ENCODE measurements around the gene PBXIP1.
A peak's percentile ranks its signal among the peaks of the same experiment; 100 is the strongest.

PBXIP1 gene

DNA sequence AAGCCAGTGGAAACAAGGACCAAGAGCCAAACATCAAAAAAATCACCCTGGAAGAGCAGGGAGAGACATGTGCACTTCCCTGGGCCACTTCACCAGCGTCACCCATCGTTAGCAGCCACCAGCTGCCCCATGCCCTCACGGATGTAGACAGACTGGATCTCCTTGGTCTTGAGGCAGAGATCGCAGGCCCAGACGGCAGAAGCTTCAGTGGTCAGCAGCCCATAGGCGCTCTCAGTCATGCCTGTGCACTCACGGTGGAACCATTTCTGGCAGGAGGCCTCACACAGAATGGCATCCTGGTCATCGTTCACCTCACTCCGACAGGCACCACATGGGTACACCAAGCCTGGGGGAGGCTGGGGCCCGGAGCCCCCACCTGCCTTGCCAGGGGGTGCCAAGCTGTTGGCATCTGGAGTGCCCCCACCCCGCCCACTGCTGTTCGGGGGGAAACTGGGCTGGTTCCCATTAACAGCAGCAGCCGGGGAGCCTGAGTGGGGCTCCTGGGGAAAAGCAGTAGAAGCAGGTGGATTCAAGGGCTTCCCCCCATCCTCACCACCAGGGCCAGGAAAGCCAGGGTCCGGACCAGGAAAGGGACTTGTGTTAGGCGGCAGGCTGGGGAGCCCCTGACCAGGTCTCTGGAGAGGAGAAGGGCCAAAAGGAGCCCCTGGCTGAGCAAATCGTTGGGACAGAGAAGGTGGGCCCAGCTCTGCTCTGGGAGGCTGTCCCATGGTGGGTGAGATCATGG is 3.0 kb upstream of the PBXIP1 start:
- H3K9ac ChIP-seq (ENCODE audit: low read depth, low read length): no peak overlapping the region
- peaks cover 27% of the 10 kb centered on the region for H3K36me3 ChIP-seq (ENCODE audit: insufficient read depth, low read depth, low read length)
- peaks cover 18% of the 10 kb centered on the region for H3K4me1 ChIP-seq (ENCODE audit: insufficient read depth, low read length)
- H3K4me3 ChIP-seq (ENCODE audit: low read length): no peak overlapping the region
- H3K27me3 ChIP-seq (ENCODE audit: insufficient read depth, low read length): no peaks in the 10 kb centered on the region
- no peak overlapping the region for H3K27ac ChIP-seq (ENCODE audit: low read length)
- H3K9me3 ChIP-seq (ENCODE audit: insufficient read depth, low read depth, low read length): no peaks in the 10 kb centered on the region

DNA sequence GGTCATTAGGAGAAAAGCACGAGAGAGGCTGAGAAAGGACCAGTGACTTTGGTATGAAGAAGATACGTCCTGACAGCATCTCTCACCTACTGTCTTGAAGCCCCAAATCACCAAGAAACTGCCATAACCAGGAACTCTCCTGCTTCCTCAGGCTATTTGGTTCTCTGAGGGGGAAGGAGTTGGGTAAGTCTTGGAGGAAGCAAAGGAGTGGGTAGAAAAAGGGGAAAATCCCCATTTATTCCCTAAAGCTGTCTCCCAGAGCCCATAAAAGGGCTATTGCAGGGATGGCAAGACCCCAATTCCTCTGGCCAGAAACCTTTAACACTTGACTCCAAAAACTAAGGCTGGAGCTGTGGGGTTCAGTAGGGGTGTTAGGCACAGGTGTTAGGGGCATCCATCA is 2.1 kb upstream of the PBXIP1 start:
- Histone ChIP-seq H3K27ac (ENCODE audit: low read length) (no peak overlapping the region), H3K36me3 (ENCODE audit: insufficient read depth, low read depth, low read length) (peaks cover 19% of the 10 kb centered on the region)

DNA sequence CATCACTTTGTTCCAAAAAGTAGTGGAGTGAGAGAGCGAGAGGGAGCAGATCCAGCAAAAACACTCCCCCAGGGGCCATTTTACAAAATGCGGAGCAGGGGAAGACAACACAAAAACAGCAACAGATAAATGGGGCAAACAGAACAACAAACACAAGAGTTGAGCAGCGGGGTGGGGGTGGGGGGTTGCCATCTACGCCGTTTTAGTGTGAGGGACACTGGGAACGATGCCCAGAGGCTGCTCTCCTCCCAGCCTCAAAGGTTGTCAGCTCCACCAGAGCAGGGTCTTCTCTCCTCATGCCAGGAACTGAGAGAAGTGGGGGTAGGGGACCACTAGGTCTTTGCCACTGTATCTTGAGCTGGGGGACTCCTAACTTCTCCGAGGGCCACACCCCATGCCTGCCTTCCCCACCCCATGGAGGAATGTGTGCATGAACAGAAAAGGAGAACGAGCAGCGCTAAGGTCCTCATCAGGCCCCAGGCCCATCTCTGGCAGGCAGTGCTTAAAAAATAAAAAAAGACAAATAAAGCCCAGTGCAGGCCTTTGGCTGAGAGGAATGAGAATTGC is 1.3 kb upstream of the PBXIP1 start:
- Histone ChIP-seq H3K4me3 (ENCODE audit: low read length) (peak overlapping the region; percentile 82), H3K36me3 (ENCODE audit: insufficient read depth, low read depth, low read length) (peaks cover 16% of the 10 kb centered on the region; the same call in 1 of the 2 replicates), H3K27me3 (ENCODE audit: insufficient read depth, low read length) (no peaks in the 10 kb centered on the region), H3K4me1 (ENCODE audit: insufficient read depth, low read length) (peaks cover 18% of the 10 kb centered on the region), H3K9ac (ENCODE audit: low read depth, low read length) (peak overlapping the region; percentile 82; the same call in 1 of the 2 replicates), H3K27ac (ENCODE audit: low read length) (peak overlapping the region; percentile 3), H3K9me3 (ENCODE audit: insufficient read depth, low read depth, low read length) (no peaks in the 10 kb centered on the region)

More for the DNA sequence above, 2.1 kb upstream of the PBXIP1 start:
- peaks cover 18% of the 10 kb centered on the region for H3K4me1 ChIP-seq (ENCODE audit: insufficient read depth, low read length)
- H3K27me3 ChIP-seq (ENCODE audit: insufficient read depth, low read length): no peaks in the 10 kb centered on the region
- no peak overlapping the region for H3K4me3 ChIP-seq (ENCODE audit: low read length)
- no peaks in the 10 kb centered on the region for H3K9me3 ChIP-seq (ENCODE audit: insufficient read depth, low read depth, low read length)
- H3K9ac ChIP-seq (ENCODE audit: low read depth, low read length): no peak overlapping the region

DNA sequence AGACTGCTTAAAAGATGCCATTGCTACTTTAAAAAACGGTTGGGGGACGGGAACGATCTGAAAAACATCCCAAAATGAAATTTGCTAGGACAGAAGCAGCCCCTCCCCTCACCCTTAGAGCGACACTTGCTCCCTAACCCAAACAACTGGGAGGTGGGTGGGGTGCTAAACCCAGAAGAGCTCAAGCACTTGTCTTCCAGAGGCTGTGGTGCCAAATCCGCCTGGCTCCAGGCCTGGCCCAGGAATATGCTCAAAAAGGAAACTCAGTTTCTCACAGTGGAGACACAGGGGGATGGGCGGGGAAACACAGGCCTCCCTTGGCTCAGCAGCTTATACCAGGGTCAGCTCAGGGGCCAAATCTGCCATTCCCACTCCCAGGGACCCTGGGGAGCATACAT is 644 bp upstream of the PBXIP1 start:
- Histone ChIP-seq H3K27ac (ENCODE audit: low read length) (peak overlapping the region; percentile 3), H3K27me3 (ENCODE audit: insufficient read depth, low read length) (no peaks in the 10 kb centered on the region), H3K9me3 (ENCODE audit: insufficient read depth, low read depth, low read length) (no peaks in the 10 kb centered on the region), H3K4me1 (ENCODE audit: insufficient read depth, low read length) (peaks cover 18% of the 10 kb centered on the region), H3K36me3 (ENCODE audit: insufficient read depth, low read depth, low read length) (peaks cover 16% of the 10 kb centered on the region; the same call in 1 of the 2 replicates), H3K9ac (ENCODE audit: low read depth, low read length) (peak overlapping the region; percentile 82; the same call in 1 of the 2 replicates), H3K4me3 (ENCODE audit: low read length) (peak overlapping the region; percentile 82)

DNA sequence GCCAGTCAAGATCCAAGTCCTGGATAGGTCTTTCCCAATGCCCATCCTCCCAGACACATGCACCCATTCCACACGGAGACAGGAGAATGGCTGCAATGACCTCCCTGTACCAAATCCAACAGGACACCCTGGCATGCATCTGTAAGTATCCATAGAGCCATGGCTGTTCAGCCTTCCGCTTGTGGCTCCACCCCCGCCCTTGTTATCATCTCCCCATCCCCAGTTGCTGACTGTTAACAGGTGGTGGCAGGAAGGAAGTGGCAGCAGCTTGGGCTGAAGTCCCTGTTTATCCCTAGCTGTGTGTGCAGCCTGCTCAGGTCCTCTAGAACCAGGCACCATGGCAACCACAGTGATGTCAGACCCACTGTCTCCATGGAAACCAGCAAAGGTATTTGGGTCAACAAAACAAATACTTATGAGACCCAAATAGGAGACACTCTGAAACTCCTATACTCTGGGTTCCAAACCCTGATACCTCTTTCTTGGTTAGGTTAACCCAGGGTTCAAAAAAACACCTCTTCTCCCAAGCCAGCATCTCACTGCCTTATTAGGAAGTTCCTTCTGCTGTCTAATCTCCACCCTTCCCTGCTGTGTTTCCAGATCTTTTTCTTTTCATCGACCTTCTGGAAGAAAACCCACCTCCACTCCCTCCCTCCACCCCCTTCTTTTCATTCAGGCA is 721 bp downstream of the PBXIP1 start:
- H3K9me3 ChIP-seq (ENCODE audit: insufficient read depth, low read depth, low read length): no peaks in the 10 kb centered on the region
- H3K27ac ChIP-seq (ENCODE audit: low read length): peak overlapping the region; percentile 35
- peak overlapping the region; percentile 82 for H3K4me3 ChIP-seq (ENCODE audit: low read length)
- H3K36me3 ChIP-seq (ENCODE audit: insufficient read depth, low read depth, low read length): peaks cover 16% of the 10 kb centered on the region; the same call in 1 of the 2 replicates
- H3K27me3 ChIP-seq (ENCODE audit: insufficient read depth, low read length): no peaks in the 10 kb centered on the region
- peaks cover 18% of the 10 kb centered on the region for H3K4me1 ChIP-seq (ENCODE audit: insufficient read depth, low read length)
- peak overlapping the region; percentile 82 for H3K9ac ChIP-seq (ENCODE audit: low read depth, low read length)

DNA sequence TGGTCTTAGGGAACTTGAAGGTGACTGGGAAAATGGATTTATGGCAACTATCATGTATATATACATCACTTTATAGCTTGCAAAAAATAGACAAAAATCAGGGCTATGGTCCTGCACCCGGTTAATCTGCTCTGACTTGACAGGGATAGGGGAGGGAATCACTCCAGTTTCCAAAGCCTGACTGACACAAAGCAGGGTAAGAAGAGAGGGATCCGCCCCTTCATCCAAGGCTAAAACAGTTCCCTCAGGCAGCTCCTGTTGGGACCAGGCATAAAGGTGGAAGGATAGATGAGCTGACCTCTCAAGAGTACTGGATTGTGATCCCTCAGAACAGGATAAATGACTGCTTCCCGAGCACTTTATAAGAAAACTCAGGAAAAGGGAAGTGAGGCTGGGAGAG is 1.4 kb downstream of the PBXIP1 start:
- H3K9ac ChIP-seq (ENCODE audit: low read depth, low read length): peak overlapping the region; percentile 82; the same call in 1 of the 2 replicates
- peaks cover 14% of the 10 kb centered on the region; the same call in 1 of the 2 replicates for H3K36me3 ChIP-seq (ENCODE audit: insufficient read depth, low read depth, low read length)
- H3K27ac ChIP-seq (ENCODE audit: low read length): no peak overlapping the region
- H3K27me3 ChIP-seq (ENCODE audit: insufficient read depth, low read length): no peaks in the 10 kb centered on the region
- H3K9me3 ChIP-seq (ENCODE audit: insufficient read depth, low read depth, low read length): no peaks in the 10 kb centered on the region
- peaks cover 18% of the 10 kb centered on the region for H3K4me1 ChIP-seq (ENCODE audit: insufficient read depth, low read length)
- H3K4me3 ChIP-seq (ENCODE audit: low read length): peak overlapping the region; percentile 82; the same call in 1 of the 2 replicates

DNA sequence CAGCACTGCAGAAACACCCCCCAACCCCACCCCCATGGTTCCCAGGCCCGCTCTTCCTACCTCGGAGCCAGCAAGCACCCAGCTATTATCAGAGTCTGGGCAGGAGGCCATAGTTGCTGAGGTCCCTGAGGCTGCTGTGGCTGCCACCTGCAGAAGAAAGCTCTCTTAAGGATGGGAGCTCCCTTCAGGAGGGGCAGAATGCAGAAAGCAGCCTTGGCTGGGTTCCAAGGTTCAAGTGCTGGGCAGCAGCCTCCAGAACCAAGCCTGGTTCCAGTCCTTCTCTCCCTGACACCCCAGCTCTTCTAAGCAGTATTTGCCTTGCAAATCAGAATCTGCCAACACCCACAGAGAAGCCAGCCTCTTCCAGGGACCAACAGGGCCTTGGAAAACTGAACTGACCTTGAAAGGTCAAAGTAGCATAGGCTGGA is 2.3 kb downstream of the PBXIP1 start:
- H3K4me1 ChIP-seq (ENCODE audit: insufficient read depth, low read length): peaks cover 18% of the 10 kb centered on the region
- peaks cover 5% of the 10 kb centered on the region; the same call in 1 of the 2 replicates for H3K36me3 ChIP-seq (ENCODE audit: insufficient read depth, low read depth, low read length)
- 0 out of 2 replicates have a peak overlapping the region, but pooled peaks have one; percentile 9 for H3K9ac ChIP-seq (ENCODE audit: low read depth, low read length)
- no peaks in the 10 kb centered on the region for H3K9me3 ChIP-seq (ENCODE audit: insufficient read depth, low read depth, low read length)
- no peak overlapping the region for H3K4me3 ChIP-seq (ENCODE audit: low read length)
- H3K27ac ChIP-seq (ENCODE audit: low read length): no peak overlapping the region
- no peaks in the 10 kb centered on the region for H3K27me3 ChIP-seq (ENCODE audit: insufficient read depth, low read length)

DNA sequence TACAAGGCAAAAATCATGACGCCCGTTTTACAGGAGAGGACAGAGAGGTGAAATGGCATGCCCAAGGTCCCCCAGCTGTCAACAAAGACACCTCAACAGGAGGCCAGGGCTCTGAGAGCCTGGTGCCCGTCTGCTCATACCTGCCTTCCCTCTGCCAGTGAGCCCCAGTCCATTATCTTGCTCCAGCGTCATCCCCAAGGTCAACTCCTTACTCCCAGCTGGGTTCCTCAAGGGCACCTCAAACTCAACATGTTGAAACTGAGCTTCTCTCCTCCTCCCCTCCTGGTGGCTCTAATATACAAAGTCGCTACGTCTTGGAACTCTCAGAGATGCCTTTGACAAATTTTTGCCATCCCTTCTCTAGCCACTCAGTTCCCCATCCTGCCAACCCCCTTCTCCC is 3.2 kb downstream of the PBXIP1 start:
- H3K4me3 ChIP-seq (ENCODE audit: low read length): no peak overlapping the region
- no peaks in the 10 kb centered on the region; the same call in 1 of the 2 replicates for H3K36me3 ChIP-seq (ENCODE audit: insufficient read depth, low read depth, low read length)
- H3K9me3 ChIP-seq (ENCODE audit: insufficient read depth, low read depth, low read length): no peaks in the 10 kb centered on the region
- peaks cover 18% of the 10 kb centered on the region for H3K4me1 ChIP-seq (ENCODE audit: insufficient read depth, low read length)
- H3K9ac ChIP-seq (ENCODE audit: low read depth, low read length): no peak overlapping the region
- H3K27me3 ChIP-seq (ENCODE audit: insufficient read depth, low read length): no peaks in the 10 kb centered on the region
- H3K27ac ChIP-seq (ENCODE audit: low read length): no peak overlapping the region

DNA sequence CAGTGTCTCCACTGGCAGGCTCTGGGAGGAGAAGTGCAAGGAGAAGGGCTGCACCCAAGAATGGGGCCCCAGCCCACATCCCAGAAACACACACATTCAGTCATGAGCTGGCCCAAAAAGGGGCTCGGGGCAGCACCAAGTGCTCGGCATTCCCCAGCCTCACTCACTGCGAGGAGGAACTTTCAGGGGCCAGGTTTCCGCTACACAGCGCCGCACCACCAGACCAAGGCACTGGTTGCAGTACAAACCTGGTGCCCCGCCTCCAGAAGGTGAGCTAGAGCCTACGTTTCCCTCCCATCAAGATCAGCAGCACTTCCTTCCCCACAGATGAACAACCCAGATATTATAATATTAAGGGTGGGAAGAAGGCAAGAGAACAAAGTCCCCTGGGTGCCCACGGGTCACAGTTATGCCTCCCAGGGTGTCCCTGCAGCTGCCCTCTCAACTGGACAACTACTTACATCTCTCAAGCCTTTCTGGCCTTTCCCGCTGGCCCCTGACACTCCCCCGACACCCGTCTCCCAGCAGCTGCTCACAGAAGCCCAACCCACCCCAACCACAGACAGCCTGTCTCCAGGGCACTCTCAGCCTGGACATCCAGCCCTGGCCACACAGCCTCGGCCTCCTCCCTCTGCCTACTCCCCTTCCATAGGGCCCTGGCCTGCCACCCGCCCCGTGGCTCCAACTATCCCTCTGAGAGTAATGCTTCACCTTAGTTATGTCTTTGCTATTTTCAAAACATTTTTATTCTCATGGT is 3.8 kb downstream of the PBXIP1 start:
- H3K9ac ChIP-seq (ENCODE audit: low read depth, low read length): no peak overlapping the region
- H3K4me1 ChIP-seq (ENCODE audit: insufficient read depth, low read length): peaks cover 13% of the 10 kb centered on the region
- no peak overlapping the region for H3K27ac ChIP-seq (ENCODE audit: low read length)
- H3K9me3 ChIP-seq (ENCODE audit: insufficient read depth, low read depth, low read length): no peaks in the 10 kb centered on the region
- H3K27me3 ChIP-seq (ENCODE audit: insufficient read depth, low read length): no peaks in the 10 kb centered on the region
- H3K36me3 ChIP-seq (ENCODE audit: insufficient read depth, low read depth, low read length): no peaks in the 10 kb centered on the region
- H3K4me3 ChIP-seq (ENCODE audit: low read length): no peak overlapping the region

DNA sequence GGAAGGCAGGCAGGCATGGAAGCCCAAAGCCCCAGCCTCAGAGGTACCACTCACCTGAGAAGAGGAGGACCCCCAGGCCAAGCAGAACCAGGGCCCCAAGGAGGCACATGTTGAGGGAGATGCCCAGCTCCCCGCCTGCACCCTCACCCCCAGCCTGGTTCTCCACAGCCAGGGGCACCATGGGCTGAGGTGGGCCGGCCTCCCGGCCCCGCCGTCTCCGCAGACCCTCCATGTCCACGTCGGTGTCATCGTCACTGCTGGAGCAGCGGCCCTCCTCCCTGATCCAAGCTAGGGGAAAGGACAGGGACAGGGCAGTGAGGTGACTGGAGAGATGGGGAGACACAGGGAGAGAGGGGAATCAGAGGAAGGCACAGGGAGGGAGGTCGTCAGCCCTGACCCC is 7.8 kb downstream of the PBXIP1 start:
- Histone ChIP-seq H3K4me3 (ENCODE audit: low read length) (no peak overlapping the region), H3K27ac (ENCODE audit: low read length) (no peak overlapping the region), H3K36me3 (ENCODE audit: insufficient read depth, low read depth, low read length) (no peaks in the 10 kb centered on the region), H3K9me3 (ENCODE audit: insufficient read depth, low read depth, low read length) (no peaks in the 10 kb centered on the region), H3K27me3 (ENCODE audit: insufficient read depth, low read length) (no peaks in the 10 kb centered on the region), H3K4me1 (ENCODE audit: insufficient read depth, low read length) (no peaks in the 10 kb centered on the region), H3K9ac (ENCODE audit: low read depth, low read length) (no peak overlapping the region)
